ENCODE measurements around the gene KRTAP16-1. TPM values are rescaled to one million over a fixed set of nuclear protein-coding genes. Genes with fewer than 3 reads are reported as not detected.

Gene KRTAP16-1
- total RNA-seq, 1 experiment from 2014 or later = not detected

- peaks cover 46% of the 10 kb centered on the region for H3K27me3 Mint-ChIP-seq (ENCODE audit: insufficient read depth, unreplicated experiment)
- H3K4me3 Mint-ChIP-seq (ENCODE audit: unreplicated experiment) = no peak overlapping the region
- H3K4me1 Mint-ChIP-seq (ENCODE audit: insufficient read depth, unreplicated experiment) = no peaks in the 10 kb centered on the region
- intact Hi-C loops (cut with micrococcal nuclease) = no loop called here
- no peak overlapping the region for H3K27ac Mint-ChIP-seq (ENCODE audit: low read depth, unreplicated experiment)
- no peak for DNase-seq (ENCODE audit: unreplicated experiment)
- CTCF ChIA-PET = interaction anchor here (1.2 kb wide), 1 partner anchor 208 kb away, joined by 4 read pairs; the partner anchor contains the start of gene KRT15
- POLR2A ChIA-PET = no interaction called here
- H3K36me3 Mint-ChIP-seq (ENCODE audit: insufficient read depth, unreplicated experiment) = no peaks in the 10 kb centered on the region
- no peak for TF ChIP-seq CTCF (IDR thresholded peaks at IDR 0.05; ENCODE audit: unreplicated experiment)
- BruUV-seq (replicated peaks) = no TSS peak
- no peaks in the 10 kb centered on the region for H3K9me3 Mint-ChIP-seq (ENCODE audit: unreplicated experiment)
These were observed 2.0 kb upstream of the KRTAP16-1 start for GRCh38 chr17:41311111-41311510.

GRCh38 chr17:41308251-41308917 is 725 bp downstream of the KRTAP16-1 start:
- no peak overlapping the region for H3K4me3 Mint-ChIP-seq (ENCODE audit: unreplicated experiment)
- peaks cover 46% of the 10 kb centered on the region for H3K27me3 Mint-ChIP-seq (ENCODE audit: insufficient read depth, unreplicated experiment)
- BruUV-seq (replicated peaks) = no TSS peak
- ChIA-PET CTCF (no interaction called here), POLR2A (interaction anchor here (0.7 kb wide), 2 partner anchors 240 to 662 kb away, joined by 3 to 5 read pairs; no protein-coding TSS in a partner anchor)
- no peak for DNase-seq (ENCODE audit: unreplicated experiment)
- H3K27ac Mint-ChIP-seq (ENCODE audit: low read depth, unreplicated experiment) = no peak overlapping the region
- TF ChIP-seq CTCF (IDR thresholded peaks at IDR 0.05; ENCODE audit: unreplicated experiment) = no peak
- no peaks in the 10 kb centered on the region for H3K36me3 Mint-ChIP-seq (ENCODE audit: insufficient read depth, unreplicated experiment)
- H3K9me3 Mint-ChIP-seq (ENCODE audit: unreplicated experiment) = no peaks in the 10 kb centered on the region
- intact Hi-C loops (cut with micrococcal nuclease) = no loop called here
- H3K4me1 Mint-ChIP-seq (ENCODE audit: insufficient read depth, unreplicated experiment) = no peaks in the 10 kb centered on the region

- Mint-ChIP-seq H3K4me1 (ENCODE audit: insufficient read depth, unreplicated experiment) (no peaks in the 10 kb centered on the region), H3K27me3 (ENCODE audit: insufficient read depth, unreplicated experiment) (peaks cover 46% of the 10 kb centered on the region), H3K27ac (ENCODE audit: low read depth, unreplicated experiment) (no peak overlapping the region), H3K4me3 (ENCODE audit: unreplicated experiment) (no peak overlapping the region), H3K9me3 (ENCODE audit: unreplicated experiment) (no peaks in the 10 kb centered on the region), H3K36me3 (ENCODE audit: insufficient read depth, unreplicated experiment) (no peaks in the 10 kb centered on the region)
- TF ChIP-seq CTCF (IDR thresholded peaks at IDR 0.05; ENCODE audit: unreplicated experiment) = no peak
- CTCF ChIA-PET = interaction anchor here (0.6 to 1.1 kb wide), 2 partner anchors 15 to 241 kb away, joined by 3 to 4 read pairs; no protein-coding TSS in a partner anchor
- POLR2A ChIA-PET = no interaction called here
- intact Hi-C loops (cut with micrococcal nuclease) = no loop called here
- no peak for DNase-seq (ENCODE audit: unreplicated experiment)
- BruUV-seq (replicated peaks) = no TSS peak
These were observed 1.5 kb downstream of the KRTAP16-1 start for GRCh38 chr17:41307647-41308046.

- Mint-ChIP-seq H3K36me3 (ENCODE audit: insufficient read depth, unreplicated experiment) (no peaks in the 10 kb centered on the region), H3K4me3 (ENCODE audit: unreplicated experiment) (no peak overlapping the region), H3K27ac (ENCODE audit: low read depth, unreplicated experiment) (no peak overlapping the region), H3K27me3 (ENCODE audit: insufficient read depth, unreplicated experiment) (peaks cover 16% of the 10 kb centered on the region), H3K9me3 (ENCODE audit: unreplicated experiment) (no peaks in the 10 kb centered on the region), H3K4me1 (ENCODE audit: insufficient read depth, unreplicated experiment) (peaks cover 16% of the 10 kb centered on the region)
- no peak for TF ChIP-seq CTCF (IDR thresholded peaks at IDR 0.05; ENCODE audit: unreplicated experiment)
- intact Hi-C loops (cut with micrococcal nuclease) = no loop called here
- BruUV-seq (replicated peaks) = no TSS peak
- ChIA-PET POLR2A (no interaction called here), CTCF (interaction anchor here (0.5 to 1.4 kb wide), 2 partner anchors 19 to 392 kb away, joined by 3 read pairs; no protein-coding TSS in a partner anchor)
- DNase-seq (ENCODE audit: unreplicated experiment) = no peak
These were observed 5.0 kb downstream of the KRTAP16-1 start for GRCh38 chr17:41304091-41304490.
